Measurements from ENCODE around the gene INS. TPM values are rescaled to one million over a fixed set of nuclear protein-coding genes. Genes with fewer than 3 reads are reported as not detected.
"Not testable (repeated sequence)": the region's sequence is repeated elsewhere in the genome, so short reads cannot be mapped to it uniquely, and the experiment has no call there.

INS gene
- total RNA-seq, 1 experiment from 2014 or later, result not detected

- in situ Hi-C loops (cut with HindIII; ENCODE audit: low pct_unique_long_range_greater_than_20kb, low sequenced_read_pairs), result no loop called here
- DNase-seq (ENCODE audit: low read depth), result no peak
Measured at GRCh38 chr11:2129308-2129698, 31.7 kb downstream of the INS start.

- DNase-seq (ENCODE audit: low read depth), result no peak
- in situ Hi-C loops (cut with HindIII; ENCODE audit: low pct_unique_long_range_greater_than_20kb, low sequenced_read_pairs), result no loop called here
Measured at GRCh38 chr11:2128511-2129307, 32.3 kb downstream of the INS start.

DNA sequence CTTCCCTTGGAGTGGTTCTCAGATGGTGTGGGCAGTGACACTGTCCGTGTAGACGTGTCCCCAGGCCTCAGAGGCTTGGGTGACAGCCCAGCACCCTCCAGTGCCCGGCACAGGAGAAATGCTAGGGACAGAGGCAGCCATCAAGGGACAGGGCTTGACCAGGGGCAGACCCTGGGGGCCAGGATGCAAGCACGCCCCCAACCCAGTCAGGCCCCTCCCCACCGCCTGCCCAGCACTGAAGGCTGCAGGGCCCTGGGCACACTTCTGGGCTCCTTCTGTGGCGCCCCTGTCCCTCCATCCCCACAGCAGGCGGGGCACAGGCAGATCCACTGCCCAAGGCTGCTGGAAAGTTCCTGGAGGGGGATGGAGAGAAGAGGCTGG, 32.9 kb downstream of the INS start:
- no peak for DNase-seq (ENCODE audit: low read depth)
- in situ Hi-C loops (cut with HindIII; ENCODE audit: low pct_unique_long_range_greater_than_20kb, low sequenced_read_pairs), result no loop called here

DNA sequence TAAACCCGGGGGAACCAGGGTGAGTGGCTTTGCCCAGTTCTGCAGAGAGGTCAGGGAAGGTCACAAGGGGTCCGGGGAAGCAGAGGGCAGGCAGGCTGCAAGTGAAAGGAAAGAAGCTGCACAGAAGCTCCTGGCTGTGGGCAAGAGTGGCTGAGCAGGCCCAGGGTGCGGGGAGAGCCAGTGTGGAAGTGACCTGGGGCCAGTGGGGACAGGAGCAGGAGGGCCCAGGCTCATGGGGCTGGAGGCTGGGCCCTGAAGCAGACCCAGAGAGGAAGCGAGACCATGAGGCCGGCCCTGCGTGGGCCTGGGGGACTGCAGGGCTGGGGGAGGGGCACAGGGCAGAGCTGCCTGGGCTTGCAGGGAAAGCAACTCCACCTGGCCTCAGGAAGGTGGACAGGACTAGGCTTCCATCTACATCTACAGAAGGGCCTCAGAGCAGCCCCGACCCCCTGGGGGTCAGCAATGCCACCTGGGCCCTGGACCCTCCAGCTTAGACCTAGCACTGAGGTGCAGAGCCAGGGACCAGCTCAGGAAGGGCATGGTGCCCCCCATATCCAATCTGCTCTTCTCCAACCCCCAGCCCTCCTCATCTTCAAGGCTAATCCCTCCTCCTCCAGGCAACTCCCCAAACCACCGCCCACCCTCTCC, 33.4 kb downstream of the INS start:
- in situ Hi-C loops (cut with HindIII; ENCODE audit: low pct_unique_long_range_greater_than_20kb, low sequenced_read_pairs), result no loop called here

DNA sequence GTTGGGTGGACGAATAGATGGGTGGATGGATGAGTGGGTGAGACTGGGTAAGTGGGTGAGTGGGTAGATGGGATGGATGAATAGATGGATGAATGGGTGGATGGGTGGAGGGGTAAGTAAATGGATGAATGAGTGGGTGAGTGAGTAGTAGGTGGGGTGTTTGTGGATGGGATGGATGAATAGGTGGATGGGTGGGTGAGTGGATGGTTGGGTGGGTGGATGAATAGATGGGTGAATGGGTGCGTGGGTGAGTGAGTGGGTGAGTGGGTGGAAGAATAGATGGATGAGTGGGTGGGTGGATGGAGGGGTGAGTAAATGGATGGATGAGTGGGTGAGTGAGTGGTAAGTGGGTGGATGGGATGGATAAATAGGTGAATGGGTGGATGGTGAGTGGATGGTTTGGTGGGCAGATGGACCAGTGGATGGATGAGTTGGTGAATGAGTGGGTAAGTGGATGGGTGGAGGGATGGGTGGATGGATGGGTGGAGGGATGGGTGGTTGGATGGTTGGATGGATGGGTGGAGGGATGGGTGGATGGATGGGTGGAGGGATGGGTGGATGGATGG, 34.4 kb downstream of the INS start:
- no peak for DNase-seq (ENCODE audit: low read depth)
- in situ Hi-C loops (cut with HindIII; ENCODE audit: low pct_unique_long_range_greater_than_20kb, low sequenced_read_pairs), result no loop called here

More for the DNA sequence above, 33.4 kb downstream of the INS start:
- DNase-seq (ENCODE audit: low read depth), result no peak

DNA sequence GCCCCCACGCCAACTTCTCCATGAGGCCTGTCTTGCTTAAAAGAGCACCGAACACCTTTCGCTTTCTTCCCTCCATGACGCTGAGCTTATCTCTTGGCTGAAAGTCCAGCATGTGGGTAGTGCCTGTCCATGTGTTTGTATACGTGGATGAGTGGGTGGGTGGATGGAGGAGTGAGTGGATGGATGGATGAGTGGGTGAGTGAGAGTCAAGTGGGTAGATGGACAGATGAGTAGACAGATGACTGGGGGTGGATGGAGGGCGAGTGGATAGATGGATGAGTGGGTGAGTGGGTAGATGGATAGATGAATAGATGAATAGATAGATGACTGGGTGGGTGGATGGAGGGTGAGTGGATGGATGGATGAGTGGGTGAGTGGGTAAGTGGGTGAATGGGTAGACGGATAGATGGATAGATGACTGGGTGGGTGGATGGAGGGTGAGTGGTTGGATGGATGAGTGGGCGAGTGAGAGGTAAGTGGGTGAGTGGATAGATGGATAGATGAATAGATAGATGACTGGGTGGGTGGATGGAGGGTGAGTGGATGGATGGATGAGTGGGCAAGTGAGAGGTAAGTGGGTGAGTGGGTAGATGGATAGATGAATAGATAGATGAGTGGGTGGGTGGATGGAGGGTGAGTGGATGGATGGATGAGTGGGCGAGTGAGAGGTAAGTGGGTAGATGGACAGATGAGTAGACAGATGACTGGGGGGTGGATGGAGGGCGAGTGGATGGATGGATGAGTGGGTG, 36.1 kb downstream of the INS start:
- in situ Hi-C loops (cut with HindIII; ENCODE audit: low pct_unique_long_range_greater_than_20kb, low sequenced_read_pairs); DNase-seq (ENCODE audit: low read depth): not testable (repeated sequence)

DNA sequence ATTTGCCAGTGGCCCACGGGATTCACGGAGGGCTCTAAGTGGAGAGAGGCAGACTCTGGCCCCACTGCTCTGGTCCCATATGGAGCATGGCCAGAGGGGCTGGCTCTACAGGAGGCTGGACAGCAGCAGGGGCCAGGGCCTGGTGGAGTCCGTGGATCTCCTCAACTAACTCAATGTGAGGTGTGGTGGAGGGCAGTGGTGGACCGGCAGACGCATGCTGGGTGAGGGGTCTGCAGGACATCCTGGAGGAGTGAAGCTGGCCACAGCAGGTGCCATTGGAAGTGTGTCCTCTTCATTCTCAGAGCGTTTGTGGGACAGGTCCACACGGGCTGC, 37.4 kb downstream of the INS start:
- in situ Hi-C loops (cut with HindIII; ENCODE audit: low pct_unique_long_range_greater_than_20kb, low sequenced_read_pairs), result no loop called here
- DNase-seq (ENCODE audit: low read depth), result no peak

GRCh38 chr11:2122907-2123627, 37.9 kb downstream of the INS start:
- DNase-seq (ENCODE audit: low read depth), result no peak

GRCh38 chr11:2122222-2122906, 38.6 kb downstream of the INS start:
- in situ Hi-C loops (cut with HindIII; ENCODE audit: low pct_unique_long_range_greater_than_20kb, low sequenced_read_pairs), result no loop called here
- no peak for DNase-seq (ENCODE audit: low read depth)

More at GRCh38 chr11:2122907-2123627, 37.9 kb downstream of the INS start:
- in situ Hi-C loops (cut with HindIII; ENCODE audit: low pct_unique_long_range_greater_than_20kb, low sequenced_read_pairs), result no loop called here

- in situ Hi-C loops (cut with HindIII; ENCODE audit: low pct_unique_long_range_greater_than_20kb, low sequenced_read_pairs), result no loop called here
- DNase-seq (ENCODE audit: low read depth), result no peak
Measured at GRCh38 chr11:2121227-2122130, 39.5 kb downstream of the INS start.

- no peak for DNase-seq (ENCODE audit: low read depth)
- in situ Hi-C loops (cut with HindIII; ENCODE audit: low pct_unique_long_range_greater_than_20kb, low sequenced_read_pairs), result no loop called here
Measured at GRCh38 chr11:2120359-2121100, 40.5 kb downstream of the INS start.

DNA sequence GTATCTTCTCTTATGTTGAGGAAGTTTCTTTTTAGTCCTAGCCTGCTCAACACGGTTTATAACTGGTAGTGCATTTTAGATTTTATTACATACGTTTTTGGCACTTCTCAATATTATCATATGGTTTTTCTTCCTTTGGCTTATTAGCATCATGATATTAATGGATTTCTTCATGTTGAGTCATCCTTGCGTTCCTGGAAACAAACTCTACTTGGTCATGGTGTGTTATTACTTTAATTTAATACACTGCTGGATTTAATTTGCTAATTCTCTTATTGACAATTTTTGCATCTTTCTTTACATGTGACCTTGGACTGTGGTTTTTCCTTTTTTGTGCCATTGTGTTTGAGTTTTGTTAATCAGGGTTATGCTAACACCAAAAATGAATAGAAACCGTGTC, 42.3 kb downstream of the INS start:
- in situ Hi-C loops (cut with HindIII; ENCODE audit: low pct_unique_long_range_greater_than_20kb, low sequenced_read_pairs), result no loop called here

DNA sequence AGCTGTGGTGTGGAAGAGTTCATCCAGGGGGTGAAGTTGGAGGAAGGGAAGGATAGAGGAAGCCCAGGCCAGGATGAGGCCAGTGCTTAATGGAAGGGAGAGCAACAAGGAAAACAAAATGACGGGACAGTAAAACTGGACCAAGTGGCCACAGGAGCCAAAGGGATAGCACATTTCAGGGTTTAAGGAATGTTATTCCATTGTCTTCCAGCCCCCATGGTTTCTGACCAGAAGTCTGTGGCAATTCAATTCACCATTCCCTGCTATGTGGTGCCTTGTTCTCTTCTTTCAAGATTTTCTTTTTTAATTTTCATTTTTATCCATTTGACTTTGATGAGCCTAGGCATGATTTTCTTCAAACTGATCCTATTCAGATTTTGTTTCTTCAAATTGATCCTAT, 44.3 kb downstream of the INS start:
- DNase-seq (ENCODE audit: low read depth), result no peak
- in situ Hi-C loops (cut with HindIII; ENCODE audit: low pct_unique_long_range_greater_than_20kb, low sequenced_read_pairs), result no loop called here

More for the DNA sequence above, 42.3 kb downstream of the INS start:
- DNase-seq (ENCODE audit: low read depth), result no peak

DNA sequence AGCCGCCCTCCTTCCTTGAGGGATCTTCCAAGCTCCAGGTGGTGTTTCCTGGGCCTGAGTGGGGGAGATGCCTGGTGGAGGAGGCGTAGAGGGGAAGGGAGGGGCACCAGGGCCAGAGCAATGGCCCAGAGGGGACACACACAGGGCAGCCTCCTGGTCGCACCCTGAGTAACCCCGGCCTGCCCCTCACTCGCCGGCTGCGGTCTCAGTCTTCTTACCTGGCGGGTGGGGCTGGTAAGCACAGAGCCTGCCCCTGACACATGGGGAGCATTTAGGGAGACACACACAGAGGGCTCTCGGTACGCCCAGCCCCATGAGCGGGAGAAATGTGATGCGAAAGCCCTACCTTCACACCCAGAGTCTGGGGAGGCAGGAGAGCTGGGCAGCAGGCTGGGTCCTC, 45.7 kb downstream of the INS start:
- in situ Hi-C loops (cut with HindIII; ENCODE audit: low pct_unique_long_range_greater_than_20kb, low sequenced_read_pairs), result no loop called here
- no peak for DNase-seq (ENCODE audit: low read depth)

- DNase-seq (ENCODE audit: low read depth), result no peak
- in situ Hi-C loops (cut with HindIII; ENCODE audit: low pct_unique_long_range_greater_than_20kb, low sequenced_read_pairs), result no loop called here
Measured at GRCh38 chr11:2114430-2115241, 46.4 kb downstream of the INS start.

GRCh38 chr11:2113776-2114175, 47.2 kb downstream of the INS start:
- in situ Hi-C loops (cut with HindIII; ENCODE audit: low pct_unique_long_range_greater_than_20kb, low sequenced_read_pairs), result no loop called here
- DNase-seq (ENCODE audit: low read depth), result no peak
